Amygdala (tissue), 56 donors: ENCODE measurements around the gene CRHR1.

ENCODE experiments used
- DNase-seq, 56 donors: peaks; one replicate each; lab custom pipeline; 2025; lab: John Stamatoyannopoulos, UW

CRHR1 gene

GRCh38 chr17:45786349-45786748 is 2.2 kb downstream of the CRHR1 start:
- DNase-seq, result no peak

DNA sequence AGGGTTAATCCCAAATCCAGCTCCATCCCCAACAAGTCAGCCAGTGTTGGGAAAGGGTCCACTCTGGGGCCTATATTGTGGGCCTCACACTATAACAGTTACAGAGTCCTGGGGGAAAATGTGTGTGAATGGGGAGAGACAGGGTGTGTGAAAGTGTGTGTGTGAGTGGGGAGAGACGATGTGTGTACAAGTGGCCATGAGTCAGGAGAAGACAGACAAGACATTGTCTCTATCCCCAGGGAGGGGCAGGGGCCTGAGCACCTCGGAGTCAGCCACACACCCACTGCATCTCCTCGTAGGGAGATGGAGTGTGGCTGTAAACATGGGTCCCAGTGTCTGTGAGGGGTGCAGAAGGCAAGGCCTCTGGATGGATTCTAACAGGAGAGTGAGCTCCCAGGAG is 2.9 kb downstream of the CRHR1 start:
- DNase-seq, result peak in 6 of 56 donors; percentile 7 to 41 (median 19)

DNA sequence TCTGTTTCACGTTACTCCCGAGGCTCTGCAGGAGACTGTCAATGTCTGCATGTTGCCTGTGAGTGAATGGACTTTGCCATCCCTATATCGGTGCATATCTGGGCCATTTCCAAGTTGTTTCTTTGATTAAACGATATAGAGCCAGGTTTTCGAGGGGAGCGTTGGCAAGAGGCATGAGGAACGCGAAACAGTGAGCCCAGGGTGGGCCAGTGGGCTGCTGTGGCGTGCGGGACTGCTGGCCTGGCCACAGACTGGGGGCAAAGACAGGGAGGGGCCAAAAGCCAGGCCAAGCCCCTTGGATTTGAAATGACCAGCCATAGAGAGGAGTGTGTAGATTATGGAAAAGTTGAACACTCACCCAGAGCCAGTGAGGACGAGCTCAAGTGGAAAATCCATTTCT is 3.5 kb downstream of the CRHR1 start:
- no peak for DNase-seq

DNA sequence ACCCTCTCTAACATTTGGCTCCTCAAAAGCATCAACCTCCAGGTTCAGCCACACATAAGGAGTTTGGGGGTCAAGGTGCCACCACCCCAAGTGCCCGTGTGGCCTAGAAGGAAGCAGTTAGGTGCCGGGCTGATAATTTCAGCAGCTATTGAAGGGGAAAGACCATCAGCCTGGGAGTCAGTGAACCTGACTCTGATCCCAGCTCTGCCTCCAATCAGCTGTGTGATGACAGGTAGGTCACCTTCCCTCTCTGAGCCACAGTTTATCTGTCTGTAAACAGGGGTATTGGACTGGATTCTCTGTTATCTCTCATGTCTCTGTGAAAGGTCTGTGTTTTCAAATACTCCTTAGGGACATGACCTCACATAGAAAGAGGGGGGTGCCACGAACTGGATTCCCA is 3.9 kb downstream of the CRHR1 start:
- DNase-seq, result no peak

- DNase-seq, result no peak
Measured at GRCh38 chr17:45789874-45790273, 5.8 kb downstream of the CRHR1 start.

DNA sequence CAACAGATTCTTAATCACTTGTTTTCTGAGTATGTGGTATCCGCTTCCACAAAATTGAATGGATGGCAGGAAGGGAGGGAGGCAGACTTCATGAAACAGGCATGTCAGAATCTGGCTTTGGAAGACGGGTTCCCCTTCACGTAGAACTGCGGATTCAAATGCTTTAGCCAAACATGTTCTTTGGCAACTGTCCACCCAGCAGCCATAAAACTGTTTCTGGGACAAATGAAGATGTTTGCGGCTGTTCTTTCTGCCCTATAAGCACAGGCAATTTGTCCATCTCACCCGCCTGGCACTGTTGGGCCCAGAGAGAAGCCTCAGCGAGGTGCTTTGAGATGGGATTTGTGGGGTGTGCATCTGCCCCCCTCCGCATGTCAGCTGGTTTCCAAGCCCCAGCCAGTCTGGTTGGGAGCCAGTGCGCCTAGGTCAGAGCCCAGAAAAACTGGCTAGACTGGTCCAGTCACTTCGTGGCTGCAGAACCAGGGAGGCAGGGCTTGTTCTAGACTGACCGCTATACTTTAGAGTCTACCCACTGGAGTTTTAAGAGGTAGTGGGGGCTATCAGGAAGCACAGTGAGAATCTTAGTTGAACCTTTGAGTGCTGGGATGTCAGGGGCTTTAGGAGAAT is 6.3 kb downstream of the CRHR1 start:
- no peak for DNase-seq

DNA sequence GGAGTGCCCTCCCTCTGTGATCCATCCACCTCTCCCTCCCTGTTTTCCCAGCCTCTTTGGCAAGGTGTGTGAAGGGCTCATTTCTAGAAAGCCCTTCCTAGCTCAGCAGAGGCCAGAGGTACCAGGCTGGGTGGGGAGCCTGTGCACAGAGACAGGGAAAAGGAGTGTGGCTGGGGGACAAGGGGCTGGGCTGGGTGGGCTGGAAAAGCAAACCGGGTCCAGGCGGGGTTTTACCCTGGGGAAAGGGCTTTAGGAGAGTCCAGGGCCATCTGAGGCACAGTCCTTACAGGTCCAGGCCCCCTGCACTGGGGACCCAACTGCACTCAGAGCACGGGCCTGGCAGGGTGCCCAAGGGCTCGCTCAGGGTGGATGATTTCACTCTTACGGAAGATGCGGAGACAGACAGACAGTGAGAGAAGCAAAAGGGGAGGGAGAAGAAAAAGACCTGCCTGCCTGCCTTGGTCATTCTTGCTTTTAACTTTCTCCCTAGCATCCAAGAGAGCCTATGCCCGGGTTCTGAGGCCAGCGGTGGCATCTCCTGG is 7.0 kb downstream of the CRHR1 start:
- no peak for DNase-seq

GRCh38 chr17:45791935-45792334 is 7.8 kb downstream of the CRHR1 start:
- DNase-seq, result no peak

- no peak for DNase-seq
Measured at GRCh38 chr17:45792437-45792836, 8.3 kb downstream of the CRHR1 start.

GRCh38 chr17:45792995-45793755 is 9.1 kb downstream of the CRHR1 start:
- peak in 1 of 56 donors; percentile 13 for DNase-seq

DNA sequence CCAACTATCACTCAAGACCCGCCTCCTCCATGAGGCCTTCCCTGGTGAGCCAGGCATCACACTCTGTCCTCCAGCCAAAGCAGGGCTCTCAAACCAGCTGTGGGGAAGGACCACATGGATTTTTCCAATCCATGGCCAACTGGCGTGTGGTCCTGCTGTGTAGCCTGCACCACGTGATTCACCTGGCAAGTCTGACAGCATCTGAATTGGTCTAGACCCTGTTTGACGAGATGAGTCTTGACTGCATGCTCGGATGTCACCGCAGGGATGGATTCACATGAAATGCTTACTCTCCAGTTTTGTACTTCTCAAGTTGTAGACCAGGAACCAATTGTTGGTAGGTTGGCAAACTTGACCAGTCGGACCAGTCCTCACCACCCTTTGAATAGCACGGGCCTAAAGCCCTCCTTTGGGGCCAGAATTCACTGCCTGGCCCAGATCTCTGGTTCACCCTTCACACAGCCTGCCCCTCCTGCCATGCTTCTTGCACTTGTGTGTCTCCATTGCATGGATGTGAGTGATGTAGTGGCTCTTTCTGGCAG is 9.9 kb downstream of the CRHR1 start:
- no peak for DNase-seq

- no peak for DNase-seq
Measured at GRCh38 chr17:45794840-45795239, 10.7 kb downstream of the CRHR1 start.

DNA sequence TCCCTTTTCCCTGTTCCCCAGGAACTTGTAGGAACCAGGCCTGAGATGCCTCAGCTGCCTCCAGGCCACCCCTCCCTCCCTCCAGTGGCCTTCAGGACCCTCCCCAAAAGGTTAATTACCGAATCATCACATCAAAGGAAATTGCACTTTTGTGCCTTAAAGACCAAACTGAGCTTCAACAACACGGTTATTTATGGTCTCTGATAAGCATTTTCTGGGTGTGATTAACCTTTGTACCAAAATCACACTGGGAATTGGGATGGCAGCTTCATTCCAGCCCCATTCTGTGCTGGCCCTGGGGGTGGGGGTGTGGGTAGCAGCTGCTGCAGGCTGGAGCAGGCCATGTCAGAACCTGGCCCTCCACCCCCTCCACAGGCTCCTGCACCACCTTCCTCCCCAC is 16.7 kb downstream of the CRHR1 start:
- no peak for DNase-seq

DNA sequence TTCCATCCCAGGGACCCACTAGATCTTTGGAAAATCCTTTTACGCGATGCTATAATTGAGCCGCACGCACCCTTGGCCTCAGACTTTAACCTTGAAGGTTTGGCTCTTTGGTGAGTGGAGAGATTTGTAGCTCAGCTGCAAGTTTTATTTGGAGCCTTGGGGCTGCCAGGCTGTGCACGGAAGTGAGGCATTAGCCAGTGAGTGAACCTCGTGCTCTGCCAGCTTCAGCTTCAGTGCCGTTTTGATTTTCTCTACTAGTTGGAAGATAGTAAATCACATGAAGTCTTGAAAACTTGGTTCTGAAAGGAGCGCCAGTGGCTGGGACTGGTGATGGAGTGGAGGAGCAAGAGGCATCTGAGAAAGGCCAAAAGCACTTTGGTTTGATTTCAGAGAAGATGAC is 17.3 kb downstream of the CRHR1 start:
- DNase-seq, result peak in 1 of 56 donors; percentile 14

DNA sequence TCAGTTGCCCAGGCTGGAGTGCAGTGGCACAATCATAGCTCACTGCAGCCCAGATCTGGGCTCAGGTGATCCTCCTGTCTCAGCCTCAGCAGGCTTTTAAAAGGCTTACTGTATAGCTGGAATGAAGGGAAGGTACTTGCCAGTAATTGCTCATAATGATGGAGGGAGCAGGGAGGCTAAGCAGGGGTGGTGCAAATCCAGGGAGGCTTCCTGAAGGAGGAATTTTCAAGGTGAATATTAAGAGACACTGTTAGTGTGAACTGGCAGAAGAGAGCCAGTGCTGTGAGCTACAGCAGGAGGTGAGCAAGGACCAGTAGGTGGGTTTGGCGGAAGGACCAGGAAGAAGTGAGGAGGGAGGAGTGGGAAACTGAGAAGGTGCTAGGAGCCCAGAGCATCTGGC is 24.7 kb downstream of the CRHR1 start:
- no peak for DNase-seq

GRCh38 chr17:45809499-45809898 is 25.4 kb downstream of the CRHR1 start:
- peak in 1 of 56 donors; percentile 46 for DNase-seq

DNA sequence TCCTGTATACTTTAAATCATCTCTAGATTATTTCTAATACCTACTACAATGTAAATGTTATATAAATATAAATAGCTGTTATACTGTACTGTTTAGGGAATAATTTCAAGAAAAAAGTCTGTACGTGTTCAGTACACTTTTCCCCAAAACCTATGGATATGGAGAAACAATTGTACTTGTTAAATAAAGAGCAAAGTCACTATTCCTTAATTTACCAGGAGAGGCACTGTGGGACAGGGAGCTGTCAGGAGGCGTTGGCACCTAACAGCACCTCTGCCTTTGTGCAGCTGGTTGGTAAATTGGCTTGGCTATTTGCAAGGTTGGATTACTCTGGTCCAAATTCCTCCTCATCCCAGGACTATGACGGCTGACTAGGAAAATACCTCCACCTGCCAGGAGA is 28.0 kb downstream of the CRHR1 start:
- no peak for DNase-seq

DNA sequence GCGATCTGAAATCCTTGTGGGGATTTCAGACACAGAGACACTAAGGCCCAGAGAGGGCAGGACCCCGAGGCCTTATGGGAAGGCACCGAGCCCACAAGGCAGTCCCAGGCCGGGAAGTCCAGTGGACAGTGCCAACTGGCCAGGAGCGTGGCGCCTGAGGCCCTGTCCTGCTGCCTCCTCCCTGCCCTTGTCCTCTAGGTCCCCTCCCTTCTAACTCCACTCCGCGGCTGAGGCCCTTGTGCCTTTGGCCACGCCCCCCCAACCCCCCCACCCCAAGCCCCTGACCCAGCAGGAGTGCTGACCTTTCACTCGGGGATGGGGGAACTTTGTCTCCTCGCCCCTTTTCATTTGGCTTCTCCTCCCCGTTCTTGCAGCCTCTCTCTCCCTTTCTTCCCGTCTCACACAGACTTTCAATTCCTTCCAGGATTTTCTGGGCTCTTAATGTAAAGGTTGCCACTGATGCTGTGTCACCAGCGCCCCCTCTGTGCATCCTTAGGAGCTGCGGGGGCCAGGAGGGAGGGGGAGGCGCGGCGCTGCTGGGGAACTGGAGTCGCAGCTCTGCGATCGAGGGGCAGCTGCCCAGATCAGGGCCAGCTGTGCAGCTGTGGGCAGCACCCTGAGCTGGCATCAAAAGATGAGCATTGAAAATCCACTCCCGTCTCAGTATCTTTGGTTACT is 29.1 kb downstream of the CRHR1 start:
- peak in 30 of 56 donors; percentile 7 to 75 (median 36) for DNase-seq

DNA sequence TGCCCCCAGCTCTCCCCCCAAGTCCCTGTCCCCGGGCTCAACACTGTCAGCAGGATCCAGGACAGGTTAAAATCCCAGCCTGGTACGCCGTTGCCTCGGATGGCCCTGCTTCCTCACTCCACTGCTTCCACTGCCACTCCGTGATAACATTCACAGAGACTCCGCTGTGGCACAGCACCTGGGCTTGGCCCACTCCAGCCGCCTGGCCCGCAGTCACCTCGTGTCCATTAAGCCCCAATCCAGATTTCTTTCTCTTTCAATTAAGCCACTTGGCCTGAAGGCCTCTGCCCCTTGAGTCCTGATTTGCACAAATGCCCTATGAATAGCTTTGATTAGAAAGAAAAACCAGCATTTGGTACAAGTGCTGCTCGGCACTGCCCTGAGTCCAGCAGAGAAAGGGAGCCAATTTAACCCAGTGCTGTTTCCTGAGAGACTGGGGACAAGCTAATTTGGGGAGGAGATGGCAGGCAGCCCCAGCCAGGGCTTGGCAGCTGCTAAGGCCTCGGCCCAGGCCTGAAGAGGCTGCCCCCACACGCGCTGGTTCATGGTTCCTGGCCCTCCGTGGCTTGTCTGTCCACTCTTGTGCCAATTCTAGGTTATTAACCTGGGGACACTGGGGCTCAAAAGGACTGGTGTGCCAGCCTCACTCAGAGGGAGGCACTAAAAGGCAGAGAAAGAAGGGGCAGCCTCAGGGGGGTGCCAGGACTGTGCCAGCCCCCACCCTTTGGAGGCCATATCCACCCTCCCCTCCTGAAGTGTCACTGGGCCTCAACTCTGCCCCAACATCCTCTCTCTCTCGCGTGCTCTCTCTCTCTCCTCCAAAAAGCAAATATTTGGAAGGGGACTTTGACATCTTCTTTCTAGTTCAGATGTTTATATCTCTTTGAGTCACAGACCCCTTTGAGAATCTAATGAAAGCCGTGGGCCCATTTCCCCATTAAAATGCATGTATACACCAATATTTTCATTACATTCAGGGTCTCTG is 30.8 kb downstream of the CRHR1 start:
- peak in 32 of 56 donors; percentile 9 to 72 (median 38) for DNase-seq

DNA sequence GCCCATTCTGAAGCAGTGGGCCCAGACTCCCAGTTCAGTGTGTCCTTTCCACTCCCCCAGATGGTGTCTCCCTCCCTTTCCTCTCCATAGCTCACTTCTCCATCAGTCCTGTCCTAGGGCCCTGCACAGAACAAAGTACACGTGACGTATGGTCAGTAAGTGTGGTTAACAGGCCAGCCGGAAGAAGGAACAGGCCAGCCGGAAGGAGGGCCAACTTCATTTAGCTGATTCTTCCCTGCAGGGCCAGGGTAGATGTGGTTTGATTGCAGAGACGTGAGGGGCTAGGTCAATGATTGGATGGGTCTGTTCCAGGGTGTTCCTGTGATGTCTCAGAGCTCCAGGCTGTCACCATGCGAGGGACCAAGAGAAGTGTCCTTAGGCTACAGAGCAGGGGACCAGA is 31.6 kb downstream of the CRHR1 start:
- DNase-seq, result no peak
